HG02763 (cell line): ENCODE measurements around the gene MYOG.

Experiments used
- ATAC-seq: cut with Tn5 transposase; IDR thresholded peaks from one replicate; pipeline ENCODE4 v1.9.1; 2021; ENCODE audit warnings: mild to moderate bottlenecking, moderate library complexity; ENCODE audit not compliant: unreplicated experiment

MYOG gene

DNA sequence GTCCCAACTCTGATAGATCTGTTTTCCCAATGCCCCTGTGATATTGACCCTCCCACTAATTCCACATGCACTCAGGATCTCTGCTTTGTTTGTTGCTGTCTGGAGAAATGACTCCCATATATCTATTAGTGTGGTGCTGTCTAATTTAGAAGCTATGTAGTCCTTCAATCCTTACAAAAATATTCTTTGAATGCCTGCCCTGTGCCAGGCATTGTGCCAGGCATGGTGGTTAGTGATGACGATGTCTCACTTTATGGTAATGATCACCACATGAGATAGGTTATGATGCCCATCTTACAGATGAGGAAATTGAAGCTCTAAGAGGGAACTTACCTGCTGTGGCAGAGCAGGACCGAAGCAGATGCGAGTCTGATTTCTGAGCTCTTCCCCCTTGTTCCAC lies 12.9 kb downstream of the MYOG start:
- ATAC-seq = no peak

DNA sequence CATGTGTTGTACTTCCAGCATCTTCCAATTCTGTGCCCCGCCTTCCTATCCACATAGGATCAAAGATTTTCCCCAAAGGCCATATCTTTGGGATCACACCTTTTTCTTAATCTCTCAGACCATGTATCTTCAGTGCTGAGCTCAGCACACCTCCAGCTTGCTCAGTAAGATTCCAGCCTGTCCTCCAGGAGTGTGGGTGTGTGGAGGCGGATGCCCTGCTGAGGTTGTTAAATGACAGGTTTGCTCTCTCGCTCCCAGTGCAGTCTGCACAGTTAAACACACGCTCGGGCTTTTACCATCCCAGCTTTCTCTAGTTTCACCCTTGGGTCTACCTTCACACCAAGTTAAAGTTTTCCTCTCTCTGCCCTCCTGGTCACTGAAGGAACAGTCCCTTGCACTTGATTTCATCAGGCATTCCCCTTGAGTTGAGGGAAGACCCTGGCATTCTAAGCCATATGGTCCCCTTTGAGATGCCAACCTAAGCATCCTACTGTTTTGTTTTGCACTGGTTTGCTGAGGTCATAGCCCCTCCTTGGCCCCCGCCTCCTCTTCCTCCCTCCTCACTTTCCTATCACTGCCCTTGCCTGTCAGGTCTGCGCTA lies 13.7 kb downstream of the MYOG start:
- ATAC-seq = no peak

DNA sequence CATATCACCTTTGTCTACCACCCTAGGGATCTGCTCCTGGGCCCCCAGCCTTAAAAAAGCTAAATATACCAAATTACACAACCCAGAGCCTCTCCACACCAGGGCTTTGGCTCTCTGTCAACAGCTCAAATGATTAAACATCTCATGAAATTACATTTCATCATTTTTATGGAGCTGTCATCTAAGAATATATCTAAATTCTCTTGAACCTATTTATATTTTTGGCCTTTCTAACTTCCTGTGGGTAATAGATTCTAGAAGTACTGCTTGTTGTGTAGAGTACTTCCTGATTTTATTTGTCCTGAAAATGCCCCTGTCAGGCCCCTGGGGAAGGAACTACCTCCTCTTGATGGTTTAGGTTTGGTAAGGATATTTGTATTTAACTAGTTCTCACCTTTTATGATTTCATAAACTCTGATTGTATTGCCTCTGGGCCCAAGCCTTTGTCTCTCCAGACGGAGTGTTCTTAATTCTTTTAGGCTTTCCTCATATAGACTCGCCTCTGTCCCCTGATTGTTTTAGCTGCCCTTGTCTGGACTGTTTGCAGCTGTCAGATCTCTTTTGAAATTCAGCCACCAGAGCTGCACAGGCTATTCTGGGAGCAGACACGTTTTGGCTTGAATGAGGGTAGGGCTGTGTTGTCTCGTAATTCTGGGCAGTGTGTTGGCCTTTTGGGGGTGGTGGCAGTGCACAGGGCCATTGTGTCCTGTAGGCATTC lies 16.6 kb downstream of the MYOG start:
- ATAC-seq = no peak

DNA sequence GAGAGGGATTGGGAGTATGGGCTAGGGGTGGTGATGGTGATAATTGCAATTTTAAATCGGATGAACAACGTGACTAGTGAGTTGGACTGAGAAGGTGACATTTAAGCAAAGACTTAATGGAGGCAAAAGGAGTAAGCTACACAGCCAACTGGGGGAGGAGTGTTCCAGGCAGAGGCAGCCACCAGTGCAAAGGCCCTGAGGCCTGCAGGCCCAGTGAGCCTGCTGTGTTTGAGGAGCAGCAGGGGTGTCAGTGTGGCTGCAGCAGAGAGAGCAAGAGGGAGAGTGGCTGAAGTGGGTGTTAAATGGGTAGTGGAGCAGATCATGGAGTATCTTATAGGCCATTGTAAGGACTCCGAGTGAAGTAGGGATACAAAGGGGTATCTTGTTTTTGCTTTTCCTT lies 18.8 kb downstream of the MYOG start:
- ATAC-seq = no peak

DNA sequence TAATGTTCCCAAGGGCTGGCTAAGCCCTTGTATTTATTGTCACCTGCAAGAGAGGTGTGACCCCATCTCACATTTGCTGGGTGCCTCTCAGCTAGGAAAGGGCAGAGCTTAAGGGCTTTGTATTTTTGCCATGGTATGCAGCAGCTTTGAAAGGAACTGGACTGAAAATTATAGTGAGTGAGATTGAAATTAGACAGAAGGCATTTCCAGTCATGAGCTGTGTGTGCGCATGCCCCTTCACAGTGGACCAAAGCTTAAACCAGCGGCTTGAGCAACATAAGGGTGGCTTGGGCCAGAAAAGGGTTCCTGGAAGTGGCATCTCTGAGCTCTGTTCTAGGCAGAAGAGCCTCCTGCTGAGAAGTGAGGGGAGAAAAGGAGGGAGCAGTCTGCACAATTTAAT lies 19.8 kb downstream of the MYOG start:
- no peak for ATAC-seq

DNA sequence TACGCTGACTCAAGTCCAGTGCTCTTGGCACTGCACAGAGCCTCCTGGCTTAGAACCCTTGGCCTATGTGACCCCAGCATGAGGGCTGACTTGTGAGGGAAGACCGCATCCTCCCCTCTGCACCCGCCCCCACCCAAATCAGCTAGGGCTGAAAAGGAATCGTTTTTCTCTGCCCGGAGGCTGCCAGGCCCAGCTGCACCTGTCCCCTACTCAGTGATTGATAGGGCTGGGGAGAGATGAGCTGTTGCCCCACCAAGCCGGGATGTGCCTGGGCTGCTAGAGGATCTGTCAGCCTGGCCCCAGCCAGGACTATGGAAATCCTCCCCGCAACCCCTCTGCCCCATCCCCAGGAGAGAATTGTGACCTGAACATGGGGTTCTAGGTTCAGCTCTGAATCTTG lies 20.6 kb downstream of the MYOG start:
- ATAC-seq = no peak

DNA sequence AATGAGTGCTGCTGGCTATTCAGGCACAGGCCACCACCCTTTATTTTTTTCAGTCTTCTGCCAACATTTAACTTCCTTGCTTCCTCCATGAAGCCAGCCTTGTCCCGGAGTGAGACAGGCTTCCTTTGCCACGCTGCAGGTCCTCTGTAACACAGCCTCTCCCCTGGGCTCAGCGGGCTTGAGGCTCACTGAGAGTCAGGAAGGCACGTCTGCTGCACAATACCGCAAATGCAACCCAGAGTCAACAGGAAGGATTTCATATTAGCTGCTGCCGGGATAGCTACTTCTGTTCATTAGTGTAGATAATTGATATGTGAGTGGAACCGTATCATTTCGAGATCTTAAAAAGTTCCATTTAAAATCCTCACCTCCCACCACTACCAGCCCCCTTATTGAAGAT lies 22.5 kb downstream of the MYOG start:
- no peak for ATAC-seq

DNA sequence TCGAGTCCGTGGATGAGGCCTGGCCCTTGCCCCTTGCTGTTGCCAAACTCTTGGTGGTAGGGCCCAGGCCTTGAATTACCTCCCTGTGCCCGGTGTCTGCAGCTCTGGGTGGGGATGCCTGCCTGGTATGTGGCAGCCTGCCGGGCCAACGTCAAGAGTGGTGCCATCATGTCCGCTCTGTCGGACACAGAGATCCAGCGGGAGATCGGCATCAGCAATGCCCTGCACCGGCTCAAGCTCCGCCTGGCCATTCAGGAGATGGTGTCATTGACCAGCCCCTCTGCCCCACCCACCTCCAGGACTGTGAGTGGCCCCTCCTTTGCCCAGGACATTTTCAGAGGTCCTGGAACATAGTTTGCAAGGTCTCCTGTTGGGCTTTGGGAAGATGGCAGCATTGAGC lies 25.7 kb downstream of the MYOG start:
- no peak for ATAC-seq

DNA sequence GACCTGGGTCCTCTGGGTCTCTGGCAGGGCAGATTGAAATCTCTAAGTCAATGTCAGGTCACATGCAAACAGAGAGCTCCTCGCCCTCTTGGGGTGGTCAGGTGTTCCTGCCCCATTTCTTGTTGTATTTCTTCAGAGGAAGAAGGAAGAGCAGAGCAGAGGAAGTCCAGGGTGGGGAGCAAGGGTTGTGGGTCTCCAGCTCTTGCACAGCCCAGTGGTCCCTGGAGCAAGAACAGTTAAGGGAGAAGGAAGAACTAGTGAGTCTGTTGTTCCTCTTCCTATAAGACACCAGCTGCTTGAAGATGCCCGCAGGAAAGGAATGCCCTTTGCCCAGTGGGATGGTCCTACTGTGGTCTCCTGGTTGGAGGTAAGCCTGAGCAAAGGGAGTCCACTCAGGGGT lies 26.3 kb downstream of the MYOG start:
- no peak for ATAC-seq

DNA sequence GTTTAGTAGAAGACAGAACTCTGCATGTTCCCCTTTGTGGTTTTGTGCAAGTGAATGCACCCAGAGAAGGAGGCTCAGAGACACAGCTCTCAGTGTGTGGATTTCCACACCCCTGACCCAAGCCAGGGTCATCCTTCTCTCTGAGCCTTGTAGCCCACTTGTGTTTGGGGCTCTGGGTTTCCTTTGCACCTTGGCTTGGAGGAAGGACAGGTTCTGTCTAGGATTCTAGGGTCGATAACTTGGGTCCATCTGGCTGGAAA lies 27.2 kb downstream of the MYOG start:
- ATAC-seq = no peak

DNA sequence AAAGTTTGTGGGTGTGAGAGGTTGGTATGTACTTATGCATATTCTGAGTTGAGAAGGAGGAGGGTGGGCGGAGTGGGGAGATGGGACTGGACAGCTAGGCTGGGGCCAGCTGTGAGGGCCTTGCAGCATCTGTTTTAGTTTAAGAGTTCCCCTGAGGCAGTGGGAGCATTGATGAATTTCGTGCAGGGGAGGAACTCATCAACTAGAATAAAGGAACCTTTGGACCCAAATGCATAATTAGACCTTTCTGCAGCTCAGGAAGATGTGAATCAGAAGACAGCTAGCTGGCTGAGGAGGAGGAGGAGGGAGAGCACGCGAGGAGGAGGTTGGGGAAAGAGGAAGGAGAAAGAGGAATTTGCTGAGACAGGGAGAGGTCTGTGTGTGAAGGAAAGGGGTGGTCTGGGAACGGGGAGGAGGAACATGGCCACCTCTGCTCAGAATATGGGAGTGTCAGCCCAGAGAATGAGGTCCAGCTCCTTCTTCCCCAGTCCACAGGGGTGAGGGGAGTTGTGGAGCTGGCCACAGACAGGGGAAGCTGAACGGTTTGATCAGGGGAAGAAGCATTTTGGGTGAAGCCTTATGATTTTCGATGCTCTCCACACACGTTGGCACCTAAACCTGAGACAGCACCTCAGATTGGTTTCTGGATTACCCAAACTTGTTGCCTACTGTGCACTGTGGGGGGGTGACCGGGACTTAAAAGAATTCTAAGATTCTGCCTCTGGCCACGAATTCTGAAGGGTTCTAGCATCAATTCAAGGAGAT lies 27.7 kb downstream of the MYOG start:
- ATAC-seq = no peak

DNA sequence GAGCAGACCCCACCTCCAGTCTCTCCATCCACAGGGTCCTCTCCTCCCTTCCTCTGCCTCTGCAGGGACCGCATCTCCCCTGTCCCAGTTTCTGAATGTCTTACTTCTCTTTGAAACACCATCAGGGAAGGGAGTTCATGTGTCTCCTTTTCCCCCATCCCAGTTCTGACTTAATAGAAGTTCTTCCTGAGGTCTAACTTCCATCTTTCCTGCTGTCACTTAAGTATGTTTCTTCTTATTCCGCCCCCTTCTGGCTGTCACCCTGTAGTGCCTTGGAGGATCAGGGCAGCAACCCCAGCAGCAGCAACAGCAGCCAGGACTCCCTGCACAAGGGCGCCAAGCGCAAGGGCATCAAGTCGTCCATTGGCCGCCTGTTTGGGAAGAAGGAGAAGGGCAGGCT lies 29.3 kb downstream of the MYOG start:
- no peak for ATAC-seq

DNA sequence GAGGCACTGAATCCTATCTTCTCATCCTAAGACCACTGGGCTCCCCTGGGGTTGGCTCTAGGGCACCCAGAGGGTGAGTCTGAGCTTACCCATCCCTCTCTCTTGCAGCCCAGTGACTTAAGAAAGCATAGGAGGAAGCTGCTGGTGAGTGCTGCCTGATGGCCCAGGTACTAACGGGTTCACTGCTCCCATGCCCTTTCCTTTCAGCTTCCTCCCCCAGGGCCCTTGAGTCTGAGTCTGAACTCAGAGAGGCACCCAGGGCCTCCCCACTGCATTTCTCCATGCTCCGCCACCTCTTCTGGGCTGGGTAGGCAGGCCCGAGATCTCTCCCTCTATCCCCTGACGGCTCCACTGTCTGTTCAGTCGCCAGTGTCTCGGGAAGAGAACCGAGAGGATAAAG lies 29.8 kb downstream of the MYOG start:
- no peak for ATAC-seq

DNA sequence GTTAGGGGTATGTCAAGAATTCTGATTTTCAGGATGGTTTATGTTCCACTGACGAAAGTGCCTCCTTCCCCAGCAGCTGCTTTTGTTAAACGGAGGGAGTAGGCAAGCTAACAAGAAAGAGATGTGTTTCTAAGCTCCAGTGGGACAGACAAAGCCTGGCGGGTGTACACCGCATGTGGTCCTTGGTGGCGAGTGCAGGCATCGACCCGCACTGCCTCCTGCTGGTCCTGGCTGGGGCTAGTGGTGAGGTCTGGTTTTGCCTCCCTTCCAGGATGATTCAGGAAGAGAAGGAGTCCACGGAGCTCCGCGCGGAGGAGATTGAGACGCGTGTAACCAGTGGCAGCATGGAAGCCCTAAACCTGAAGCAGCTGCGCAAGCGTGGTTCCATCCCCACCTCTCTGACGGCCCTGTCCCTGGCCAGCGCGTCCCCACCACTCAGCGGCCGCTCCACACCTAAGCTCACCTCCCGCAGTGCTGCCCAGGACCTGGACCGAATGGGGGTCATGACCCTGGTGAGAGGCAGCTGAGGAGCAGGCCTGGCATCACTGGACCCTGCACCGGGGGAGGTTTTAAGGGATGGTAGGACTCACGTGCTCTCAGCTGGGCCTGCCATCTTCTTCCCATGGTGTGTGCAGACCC lies 30.5 kb downstream of the MYOG start:
- no peak for ATAC-seq

DNA sequence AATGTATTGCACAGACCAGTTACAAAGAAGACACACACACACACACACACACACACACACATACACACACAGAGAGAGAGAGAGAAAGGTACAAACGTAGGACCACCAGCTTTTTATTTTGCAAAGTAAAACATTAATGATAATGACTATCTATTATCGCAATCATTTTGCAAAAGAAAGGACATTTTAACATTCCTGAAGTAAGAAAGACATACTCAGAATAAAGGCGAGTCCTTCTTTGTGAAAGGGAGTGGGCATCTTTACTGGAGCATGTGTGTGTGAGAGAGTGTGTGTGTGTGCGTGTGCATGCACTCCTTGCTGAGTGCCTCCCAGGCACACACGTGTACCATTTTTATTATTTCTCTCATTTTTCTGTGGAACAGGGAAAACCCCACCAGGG lies 31.2 kb downstream of the MYOG start:
- no peak for ATAC-seq

DNA sequence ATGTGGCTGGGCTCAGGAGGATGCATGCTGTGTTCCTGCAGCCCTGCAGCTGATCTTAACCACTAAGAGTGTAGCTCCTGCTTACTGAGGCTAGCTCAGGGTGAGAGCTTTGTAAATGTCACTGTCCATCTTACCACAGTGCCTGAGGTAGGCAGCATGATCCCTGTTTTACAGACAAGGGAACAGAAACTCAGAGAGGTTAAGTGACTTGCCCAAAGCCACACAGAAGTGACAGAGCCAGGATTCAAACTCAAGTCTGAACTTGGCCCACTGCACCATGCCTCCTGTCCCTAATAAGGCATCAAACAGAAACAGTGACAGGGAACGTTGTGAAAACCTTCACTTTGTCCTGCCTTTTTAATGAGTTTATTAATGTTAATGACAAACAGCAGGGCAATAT lies 31.6 kb downstream of the MYOG start:
- ATAC-seq = no peak

DNA sequence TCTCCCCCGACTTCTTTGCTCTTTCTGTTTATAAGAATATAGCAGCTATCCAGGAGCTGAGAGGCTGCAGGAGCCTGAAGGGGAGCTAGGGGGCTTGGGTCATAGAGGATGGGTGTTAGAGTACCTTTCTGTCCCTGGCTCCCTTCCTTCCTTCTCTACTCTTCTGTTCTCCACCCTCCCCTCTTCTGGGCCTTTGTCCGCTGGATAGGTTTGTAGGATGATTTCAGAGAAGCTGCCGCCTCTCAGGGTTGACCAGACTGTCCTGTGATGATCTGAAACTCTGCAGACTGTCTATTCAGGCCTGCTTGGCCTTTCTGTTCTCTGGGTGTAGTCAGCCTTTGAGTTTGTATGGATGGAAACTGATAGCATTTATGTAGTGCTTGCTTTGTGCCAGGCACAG lies 33.2 kb downstream of the MYOG start:
- ATAC-seq = no peak

DNA sequence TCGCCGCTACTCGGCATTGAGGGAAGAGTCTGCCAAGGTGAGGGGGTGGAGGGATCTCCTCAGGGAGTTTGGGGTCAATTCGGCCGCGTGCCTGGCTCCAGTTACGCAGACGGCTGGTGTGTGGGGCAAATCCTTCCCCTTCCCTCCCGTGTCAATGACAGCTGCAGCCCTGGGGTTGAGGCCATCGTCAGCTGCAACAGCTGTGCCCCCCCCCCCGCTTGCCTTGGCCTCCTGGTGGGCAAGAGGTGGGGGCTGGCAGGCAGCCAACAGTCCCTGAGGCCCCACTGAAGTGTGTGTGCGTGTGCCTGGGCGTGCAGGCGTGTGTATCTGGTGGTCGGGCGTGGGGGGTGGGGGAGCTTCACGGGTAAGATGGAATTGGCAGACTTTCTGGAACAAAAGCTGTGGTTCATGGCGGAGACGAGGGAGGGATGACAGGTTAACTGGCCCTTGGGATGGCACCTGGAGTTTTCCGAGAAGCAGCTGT lies 33.9 kb downstream of the MYOG start:
- ATAC-seq = no peak

DNA sequence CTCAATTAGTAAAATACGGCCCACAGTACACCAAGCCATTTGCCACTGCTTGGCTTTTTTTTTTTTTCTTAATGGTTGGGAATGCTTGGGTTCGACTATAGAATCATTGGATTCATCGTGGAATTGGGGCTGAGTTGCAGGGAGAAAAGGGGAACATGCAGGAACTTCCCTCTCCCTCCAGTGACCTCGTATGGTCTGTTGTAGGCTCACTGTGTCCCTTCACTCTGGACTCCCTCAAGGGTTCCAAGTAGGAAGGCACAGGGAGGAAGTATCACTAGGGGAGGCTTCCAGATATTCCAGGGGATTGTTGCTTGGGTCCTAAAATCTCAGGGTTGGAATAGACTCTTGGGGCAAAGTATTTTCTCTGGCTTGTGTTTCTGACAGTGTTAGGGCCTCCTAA lies 35.0 kb downstream of the MYOG start:
- ATAC-seq = no peak

DNA sequence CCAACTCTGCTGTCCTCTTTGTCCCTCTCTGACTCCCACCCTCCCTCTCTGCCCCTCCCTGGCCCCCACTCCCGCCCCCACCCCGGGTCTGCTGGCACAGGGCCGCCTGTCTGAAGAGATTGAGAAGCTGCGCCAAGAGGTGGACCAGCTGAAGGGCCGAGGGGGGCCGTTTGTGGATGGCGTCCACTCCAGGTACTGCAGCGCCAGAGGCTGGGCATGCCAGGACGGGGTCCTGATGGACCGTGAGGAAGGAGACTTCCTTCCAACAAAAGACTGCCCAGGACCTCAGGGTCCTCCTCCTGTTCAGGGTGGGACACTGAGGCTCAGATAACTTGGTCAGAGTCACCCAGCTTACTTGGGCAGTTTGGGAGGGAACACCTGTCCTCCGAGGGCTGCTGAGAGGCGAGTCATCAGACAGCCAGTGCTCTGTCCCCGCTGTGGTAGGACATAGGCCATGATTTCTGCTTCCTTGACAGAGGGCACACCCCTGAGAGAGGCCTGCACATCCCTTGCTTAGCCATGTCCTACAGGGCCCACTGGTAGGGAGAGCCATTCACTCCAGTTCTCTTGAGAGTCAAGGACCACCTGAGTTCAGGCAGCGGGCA lies 36.1 kb downstream of the MYOG start:
- no peak for ATAC-seq

DNA sequence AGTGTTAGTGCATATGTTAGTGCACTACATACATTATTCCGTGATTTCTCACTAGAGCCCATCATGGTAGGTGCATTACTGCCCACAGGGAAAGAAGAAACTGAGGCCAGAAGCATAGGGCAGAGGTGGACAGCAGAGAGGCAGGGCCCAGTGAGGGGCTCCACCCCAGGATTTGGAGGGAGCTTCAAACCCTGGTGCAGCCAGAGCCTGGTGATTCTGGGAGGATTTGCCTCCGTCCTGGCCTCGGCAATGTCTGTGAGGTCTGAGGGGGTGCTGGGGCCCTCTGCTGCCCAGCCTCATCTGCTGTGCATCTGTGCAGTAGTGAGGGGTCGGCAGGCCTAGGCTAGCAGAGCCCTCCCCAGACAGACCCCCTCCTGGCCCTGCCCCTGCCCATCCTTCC lies 36.7 kb downstream of the MYOG start:
- ATAC-seq = no peak
